Epithelial cell of esophagus (primary cell): ENCODE data around the gene ACY1.

Experiments
- DNase-seq: peaks from one replicate; pipeline ENCODE4 v3.0.0; 2010; ENCODE audit warnings: low read depth
- H3K4me3 ChIP-seq: 2 replicates; pipeline ENCODE4 v1.5.1; 2011; ENCODE audit warnings: mild to moderate bottlenecking, low read length, control low read depth
- TF ChIP-seq, protein P1 (sequence below): IDR thresholded peaks from 2 replicates; pipeline ENCODE4 v1.5.1; 2011; ENCODE audit warnings: low read depth, mild to moderate bottlenecking, low read length, control low read depth, inconsistent platforms; ENCODE audit not compliant: insufficient read depth; ENCODE audit errors: missing control alignments

The ACY1 gene

DNA sequence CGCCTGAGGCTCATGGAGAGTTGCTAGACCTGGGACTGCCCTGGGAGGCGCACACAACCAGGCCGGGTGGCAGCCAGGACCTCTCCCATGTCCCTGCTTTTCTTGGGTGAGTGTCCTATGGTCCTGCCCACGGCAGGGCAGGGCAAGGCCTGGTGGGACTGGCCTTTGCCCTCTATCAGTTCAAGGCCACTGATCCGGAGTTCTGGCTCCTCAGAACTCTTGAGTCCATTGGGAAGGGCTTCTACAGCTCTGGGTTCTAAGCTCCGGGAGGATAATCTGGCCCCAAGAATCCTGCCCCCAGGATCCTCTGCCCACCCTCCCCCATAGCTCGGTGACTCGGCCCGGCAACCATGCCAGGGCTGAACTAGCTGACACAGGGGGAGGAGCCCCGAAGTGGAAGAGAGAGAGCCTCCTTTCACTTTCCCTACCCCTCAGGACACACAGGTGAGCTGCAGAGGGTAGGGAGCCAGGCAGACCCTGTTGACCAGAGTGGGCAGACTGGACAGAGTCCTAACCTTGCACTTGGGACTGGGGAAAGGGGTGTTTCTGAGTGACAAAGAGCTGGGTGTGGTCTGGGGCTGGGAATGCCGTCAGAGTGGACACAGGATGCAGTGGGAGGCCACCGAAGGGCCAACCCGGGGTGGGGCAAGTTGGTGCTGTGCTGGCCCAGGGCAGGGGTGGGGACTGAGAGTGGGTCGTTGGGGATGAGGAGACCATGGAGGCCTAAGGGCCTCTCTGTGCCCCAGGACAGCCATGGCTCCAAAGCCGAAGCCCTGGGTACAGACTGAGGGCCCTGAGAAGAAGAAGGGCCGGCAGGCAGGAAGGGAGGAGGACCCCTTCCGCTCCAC lies 40.5 kb upstream of the ACY1 start:
- peak overlapping the region; percentile 45 for H3K4me3 ChIP-seq
- DNase-seq = peak; percentile 43
- TF ChIP-seq, protein P1, sequence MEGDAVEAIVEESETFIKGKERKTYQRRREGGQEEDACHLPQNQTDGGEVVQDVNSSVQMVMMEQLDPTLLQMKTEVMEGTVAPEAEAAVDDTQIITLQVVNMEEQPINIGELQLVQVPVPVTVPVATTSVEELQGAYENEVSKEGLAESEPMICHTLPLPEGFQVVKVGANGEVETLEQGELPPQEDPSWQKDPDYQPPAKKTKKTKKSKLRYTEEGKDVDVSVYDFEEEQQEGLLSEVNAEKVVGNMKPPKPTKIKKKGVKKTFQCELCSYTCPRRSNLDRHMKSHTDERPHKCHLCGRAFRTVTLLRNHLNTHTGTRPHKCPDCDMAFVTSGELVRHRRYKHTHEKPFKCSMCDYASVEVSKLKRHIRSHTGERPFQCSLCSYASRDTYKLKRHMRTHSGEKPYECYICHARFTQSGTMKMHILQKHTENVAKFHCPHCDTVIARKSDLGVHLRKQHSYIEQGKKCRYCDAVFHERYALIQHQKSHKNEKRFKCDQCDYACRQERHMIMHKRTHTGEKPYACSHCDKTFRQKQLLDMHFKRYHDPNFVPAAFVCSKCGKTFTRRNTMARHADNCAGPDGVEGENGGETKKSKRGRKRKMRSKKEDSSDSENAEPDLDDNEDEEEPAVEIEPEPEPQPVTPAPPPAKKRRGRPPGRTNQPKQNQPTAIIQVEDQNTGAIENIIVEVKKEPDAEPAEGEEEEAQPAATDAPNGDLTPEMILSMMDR = no peak

DNA sequence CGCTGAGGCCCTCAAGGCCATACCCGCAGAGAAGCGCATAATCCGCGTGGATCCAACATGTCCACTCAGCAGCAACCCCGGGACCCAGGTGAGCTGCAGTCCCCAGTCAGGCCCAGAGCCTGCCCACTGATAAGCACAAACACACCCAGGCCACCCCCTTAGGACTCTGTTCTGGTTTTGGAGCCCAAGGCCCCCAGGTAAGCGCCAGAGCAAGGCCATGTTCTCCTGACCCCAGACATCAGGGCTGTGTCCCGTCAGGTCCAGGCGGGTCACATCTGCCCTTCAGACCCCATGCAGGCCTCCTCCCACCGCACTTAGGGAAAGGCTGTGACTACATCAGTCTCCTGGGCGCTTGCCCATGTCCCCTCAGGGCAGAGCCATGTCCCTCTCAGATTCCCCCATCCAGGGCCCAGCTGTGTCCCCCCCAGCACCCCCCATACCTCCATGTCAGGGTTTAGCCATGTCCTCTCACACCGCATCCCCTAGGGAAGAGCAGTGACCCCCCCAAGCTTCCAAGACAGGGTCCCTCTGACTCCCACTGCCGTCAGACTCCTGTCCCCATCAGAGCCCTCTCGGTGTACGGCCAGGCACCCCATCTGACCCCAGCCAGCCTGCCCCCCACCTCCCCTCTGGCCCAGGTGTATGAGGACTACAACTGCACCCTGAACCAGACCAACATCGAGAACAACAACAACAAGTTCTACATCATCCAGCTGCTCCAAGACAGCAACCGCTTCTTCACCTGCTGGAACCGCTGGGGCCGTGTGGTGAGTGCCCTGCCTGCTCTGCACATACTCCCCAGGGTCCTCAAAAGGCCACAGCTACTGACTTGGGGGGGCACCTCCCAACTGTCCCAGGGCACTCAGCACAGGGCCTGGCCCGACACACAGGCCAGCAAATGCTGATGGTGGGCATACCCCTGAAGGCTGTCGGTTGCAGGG lies 39.6 kb upstream of the ACY1 start:
- TF ChIP-seq, protein P1 = no peak
- no peak for DNase-seq
- H3K4me3 ChIP-seq = no peak overlapping the region

DNA sequence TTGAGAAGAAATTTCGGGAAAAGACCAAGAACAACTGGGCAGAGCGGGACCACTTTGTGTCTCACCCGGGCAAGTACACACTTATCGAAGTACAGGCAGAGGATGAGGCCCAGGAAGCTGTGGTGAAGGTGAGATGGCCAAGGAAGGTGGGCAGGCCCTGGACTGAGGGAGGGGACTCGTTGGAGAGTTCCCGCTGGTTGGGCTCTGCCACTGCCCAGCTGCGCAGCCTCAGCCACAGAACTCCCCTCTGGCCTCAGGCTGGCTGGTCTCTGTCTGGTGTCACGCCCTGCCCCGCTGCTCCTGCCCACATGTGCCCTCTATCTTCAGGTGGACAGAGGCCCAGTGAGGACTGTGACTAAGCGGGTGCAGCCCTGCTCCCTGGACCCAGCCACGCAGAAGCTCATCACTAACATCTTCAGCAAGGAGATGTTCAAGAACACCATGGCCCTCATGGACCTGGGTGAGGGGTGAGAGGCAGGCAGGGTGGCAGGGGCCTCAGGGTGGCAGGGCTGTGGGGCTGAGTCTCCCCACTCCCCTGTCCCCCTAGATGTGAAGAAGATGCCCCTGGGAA lies 38.8 kb upstream of the ACY1 start:
- TF ChIP-seq, protein P1 = no peak
- DNase-seq = no peak
- H3K4me3 ChIP-seq = no peak overlapping the region

DNA sequence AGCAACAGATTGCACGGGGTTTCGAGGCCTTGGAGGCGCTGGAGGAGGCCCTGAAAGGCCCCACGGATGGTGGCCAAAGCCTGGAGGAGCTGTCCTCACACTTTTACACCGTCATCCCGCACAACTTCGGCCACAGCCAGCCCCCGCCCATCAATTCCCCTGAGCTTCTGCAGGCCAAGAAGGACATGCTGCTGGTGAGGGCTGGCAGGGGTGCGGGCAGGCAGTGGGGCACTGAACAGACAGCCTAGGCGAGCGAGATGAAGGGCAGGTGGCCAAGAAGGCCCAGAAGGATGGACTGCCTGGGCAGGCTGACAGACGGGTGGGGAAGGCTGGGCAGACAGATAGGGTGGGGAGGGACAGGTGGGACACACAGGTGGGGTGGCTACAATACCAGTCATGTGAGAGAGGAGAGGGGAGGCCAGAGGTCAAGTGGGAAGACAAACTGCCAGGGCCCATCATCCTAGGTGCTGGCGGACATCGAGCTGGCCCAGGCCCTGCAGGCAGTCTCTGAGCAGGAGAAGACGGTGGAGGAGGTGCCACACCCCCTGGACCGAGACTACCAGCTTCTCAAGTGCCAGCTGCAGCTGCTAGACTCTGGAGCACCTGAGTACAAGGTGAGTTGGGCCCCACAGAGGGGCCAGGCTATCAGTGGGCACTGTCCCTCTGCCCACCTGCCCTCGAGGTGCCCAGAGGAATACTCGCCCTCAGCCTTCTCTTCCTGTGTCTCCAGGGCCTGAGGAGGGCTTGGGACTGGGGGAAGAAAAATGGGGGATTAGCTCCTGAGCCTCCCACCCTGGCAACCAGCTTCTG lies 38.1 kb upstream of the ACY1 start:
- TF ChIP-seq, protein P1 = no peak
- H3K4me3 ChIP-seq = no peak overlapping the region
- DNase-seq = no peak

DNA sequence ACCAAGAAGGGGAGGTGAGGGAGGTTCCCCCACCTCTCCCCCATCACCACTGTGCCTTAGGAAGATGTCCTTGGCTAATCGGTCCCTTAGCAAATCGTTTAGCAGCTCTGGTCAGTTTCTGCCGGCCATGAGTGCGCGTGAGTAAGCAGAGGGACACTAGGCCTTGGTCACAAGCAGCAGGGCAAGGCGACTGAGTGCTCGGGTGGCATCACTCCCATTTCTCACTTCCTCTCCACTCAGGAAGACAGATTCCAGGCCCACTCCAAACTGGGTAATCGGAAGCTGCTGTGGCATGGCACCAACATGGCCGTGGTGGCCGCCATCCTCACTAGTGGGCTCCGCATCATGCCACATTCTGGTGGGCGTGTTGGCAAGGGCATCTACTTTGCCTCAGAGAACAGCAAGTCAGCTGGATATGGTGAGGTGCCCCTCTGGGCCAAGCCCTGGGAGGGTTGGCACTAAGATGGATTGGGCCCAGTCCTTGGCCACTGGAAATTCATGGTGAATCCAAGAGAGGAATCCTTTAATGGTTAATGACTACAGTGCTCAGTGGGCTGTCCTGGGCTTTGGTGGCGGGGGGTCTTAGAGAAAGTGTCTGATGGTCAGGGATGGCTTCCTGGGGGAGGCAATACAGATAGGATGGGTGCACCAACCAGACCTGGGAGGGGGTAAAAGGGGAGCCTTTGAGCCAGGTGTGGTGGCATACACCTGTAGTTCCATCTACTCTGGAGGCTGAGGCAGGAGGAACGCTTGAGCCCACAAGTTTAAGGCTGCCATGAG lies 37.2 kb upstream of the ACY1 start:
- DNase-seq = no peak
- TF ChIP-seq, protein P1 = no peak
- H3K4me3 ChIP-seq = no peak overlapping the region
